KMS-11 (cell line): ENCODE data around the gene NAV3.

Experiments
- H2AFZ ChIP-seq: fragments of 200-600 bp; sonication (generic); 2 replicates; pipeline ENCODE4 v1.6.1; 2016; ENCODE audit warnings: antibody characterized with exemption, mixed run types, low read depth
- H3K27ac ChIP-seq: fragments of 200-600 bp; sonication (generic); 2 replicates; pipeline ENCODE4 v1.6.1; 2016; ENCODE audit warnings: mild to moderate bottlenecking, mixed run types
- H3K27me3 ChIP-seq: fragments of 200-600 bp; sonication (generic); 2 replicates; pipeline ENCODE4 v1.6.1; 2017; ENCODE audit warnings: mild to moderate bottlenecking, low read depth, mixed run types, moderate library complexity; ENCODE audit not compliant: insufficient read depth
- H3K36me3 ChIP-seq: fragments of 200-600 bp; sonication (generic); 2 replicates; pipeline ENCODE4 v1.6.1; 2017; ENCODE audit warnings: mild to moderate bottlenecking, mixed run types; ENCODE audit not compliant: insufficient read depth
- H3K4me1 ChIP-seq: fragments of 200-600 bp; sonication (generic); 2 replicates; pipeline ENCODE4 v1.6.1; 2016; ENCODE audit warnings: mild to moderate bottlenecking, low read depth, mixed run types; ENCODE audit not compliant: poor library complexity, severe bottlenecking
- H3K4me2 ChIP-seq: fragments of 200-600 bp; sonication (generic); 2 replicates; pipeline ENCODE4 v1.7.0; 2016; ENCODE audit warnings: mild to moderate bottlenecking, mixed run types
- H3K4me3 ChIP-seq: fragments of 200-600 bp; sonication (generic); IDR thresholded peaks from 2 replicates; pipeline ENCODE4 v1.6.1; 2017; ENCODE audit warnings: low read depth, low read length, mixed read lengths; ENCODE audit not compliant: insufficient read depth
- H3K79me2 ChIP-seq: fragments of 200-600 bp; sonication (generic); 2 replicates; pipeline ENCODE4 v1.6.1; 2016; ENCODE audit warnings: low read depth, mixed run types; ENCODE audit not compliant: insufficient read depth
- H3K9ac ChIP-seq: fragments of 200-600 bp; sonication (generic); 2 replicates; pipeline ENCODE4 v1.6.1; 2016; ENCODE audit warnings: mild to moderate bottlenecking, mixed run types
- H4K20me1 ChIP-seq: fragments of 200-600 bp; sonication (generic); 2 replicates; pipeline ENCODE4 v1.6.1; 2016; ENCODE audit warnings: mild to moderate bottlenecking, mixed run types; ENCODE audit not compliant: insufficient read depth
- CTCF ChIP-seq: fragments of 200-600 bp; sonication (generic); conservative IDR thresholded peaks from 2 replicates; pipeline ENCODE4 v1.6.1; 2017; ENCODE audit warnings: low read depth, mild to moderate bottlenecking, antibody characterized with exemption, low read length, moderate library complexity, mixed read lengths

NAV3 gene

GRCh38 chr12:78034025-78034424 is 203.3 kb downstream of the NAV3 start:
- H3K27ac ChIP-seq: no peak overlapping the region
- H3K79me2 ChIP-seq: no peaks in the 10 kb centered on the region
- no peaks in the 10 kb centered on the region for H3K36me3 ChIP-seq
- H3K9ac ChIP-seq: no peak overlapping the region
- H3K27me3 ChIP-seq: no peaks in the 10 kb centered on the region
- H3K4me2 ChIP-seq: no peak overlapping the region
- no peaks in the 10 kb centered on the region for H4K20me1 ChIP-seq
- no peak overlapping the region for H2AFZ ChIP-seq
- no peaks in the 10 kb centered on the region for H3K4me1 ChIP-seq
- no peak overlapping the region for H3K4me3 ChIP-seq
- TF ChIP-seq CTCF: no peak

- TF ChIP-seq CTCF: no peak
- H3K4me2 ChIP-seq: no peak overlapping the region
Observed at GRCh38 chr12:78035901-78036606, 205.4 kb downstream of the NAV3 start.

GRCh38 chr12:78036874-78037273 is 206.2 kb downstream of the NAV3 start:
- Histone ChIP-seq H3K36me3 (no peaks in the 10 kb centered on the region), H3K4me2 (no peak overlapping the region)
- no peak for TF ChIP-seq CTCF

More at GRCh38 chr12:78035901-78036606, 205.4 kb downstream of the NAV3 start:
- Histone ChIP-seq H3K27me3 (no peaks in the 10 kb centered on the region), H4K20me1 (no peaks in the 10 kb centered on the region), H3K4me1 (no peaks in the 10 kb centered on the region), H3K79me2 (no peaks in the 10 kb centered on the region), H3K4me3 (no peak overlapping the region), H3K9ac (no peak overlapping the region), H2AFZ (no peak overlapping the region), H3K27ac (no peak overlapping the region), H3K36me3 (no peaks in the 10 kb centered on the region)

GRCh38 chr12:78037707-78038106 is 207.0 kb downstream of the NAV3 start:
- Histone ChIP-seq H3K4me2 (no peak overlapping the region), H3K36me3 (no peaks in the 10 kb centered on the region), H2AFZ (no peak overlapping the region), H4K20me1 (no peaks in the 10 kb centered on the region), H3K27me3 (no peaks in the 10 kb centered on the region), H3K27ac (no peak overlapping the region), H3K79me2 (no peaks in the 10 kb centered on the region), H3K9ac (no peak overlapping the region), H3K4me1 (no peaks in the 10 kb centered on the region), H3K4me3 (no peak overlapping the region)
- TF ChIP-seq CTCF: no peak

More at GRCh38 chr12:78036874-78037273, 206.2 kb downstream of the NAV3 start:
- Histone ChIP-seq H3K4me3 (no peak overlapping the region), H3K79me2 (no peaks in the 10 kb centered on the region), H3K27me3 (no peaks in the 10 kb centered on the region), H3K4me1 (no peaks in the 10 kb centered on the region), H4K20me1 (no peaks in the 10 kb centered on the region), H3K9ac (no peak overlapping the region), H3K27ac (no peak overlapping the region), H2AFZ (no peak overlapping the region)
